ENCODE measurements around the gene MIDN. TPM values are rescaled to one million over a fixed set of nuclear protein-coding genes. Genes with fewer than 3 reads are reported as not detected.

The MIDN gene
- total and polyA plus RNA-seq, 3 experiments from 2014 or later, result 14.6 to 45.3 (median 39.8) TPM

- H3K9me3 ChIP-seq (ENCODE audit: low read length), result no peaks in the 10 kb centered on the region
- H3K4me3 ChIP-seq (ENCODE audit: low read length), result no peak overlapping the region
- Mint-ChIP-seq H3K4me3 (peak overlapping the region in 1 of 7 donors; percentile 68), H3K27ac (peak overlapping the region in 4 of 8 donors; percentile 35 to 70 (median 44)), H3K27me3 (peaks cover 0 to 1% of the 10 kb centered on the region in 2 donors), H3K9me3 (no peaks in the 10 kb centered on the region), H3K4me1 (peaks cover 0 to 4% (median 0%) of the 10 kb centered on the region in 3 donors), H3K36me3 (no peaks in the 10 kb centered on the region)
- H3K27me3 ChIP-seq (ENCODE audit: insufficient read depth, low read length, poor library complexity, severe bottlenecking), result no peaks in the 10 kb centered on the region
- H3K36me3 ChIP-seq (ENCODE audit: insufficient read depth, low read length), result no peaks in the 10 kb centered on the region
- ChIA-PET CTCF (interaction anchor here (0.9 to 1.2 kb wide), 2 partner anchors 34 to 119 kb away, joined by 3 to 4 read pairs; no protein-coding TSS in a partner anchor), POLR2A (interaction anchor here (1.0 kb wide), 1 partner anchor 36 kb away, joined by 3 read pairs; the partner anchor contains the start of gene CIRBP)
- H3K4me1 ChIP-seq (ENCODE audit: insufficient read depth, low read length), result no peaks in the 10 kb centered on the region
- no peak for DNase-seq
- H3K27ac ChIP-seq (ENCODE audit: low read depth, low read length), result no peak overlapping the region
Measured at GRCh38 chr19:1232652-1233072, 15.7 kb upstream of the MIDN start.

- Histone ChIP-seq H3K27me3 (ENCODE audit: insufficient read depth, low read length, poor library complexity, severe bottlenecking) (no peaks in the 10 kb centered on the region), H3K27ac (ENCODE audit: low read depth, low read length) (no peak overlapping the region), H3K9me3 (ENCODE audit: low read length) (no peaks in the 10 kb centered on the region), H3K36me3 (ENCODE audit: insufficient read depth, low read length) (no peaks in the 10 kb centered on the region), H3K4me3 (ENCODE audit: low read length) (no peak overlapping the region), H3K4me1 (ENCODE audit: insufficient read depth, low read length) (peaks cover 1% of the 10 kb centered on the region)
- no peak overlapping the region for H3K27ac Mint-ChIP-seq
- H3K4me1 Mint-ChIP-seq, result peaks cover 0 to 5% (median under 1%) of the 10 kb centered on the region in 3 donors
- H3K9me3 Mint-ChIP-seq, result no peaks in the 10 kb centered on the region
- H3K36me3 Mint-ChIP-seq, result no peaks in the 10 kb centered on the region
- POLR2A ChIA-PET, result no interaction called here
- DNase-seq, result peak in 1 of 5 donors; percentile 47
- peaks cover under 1 to 2% of the 10 kb centered on the region in 2 donors for H3K27me3 Mint-ChIP-seq
- CTCF ChIA-PET, result interaction anchor here (0.9 kb wide), 1 partner anchor 33 kb away, joined by 3 read pairs; no protein-coding TSS in a partner anchor
- no peak overlapping the region for H3K4me3 Mint-ChIP-seq
Measured at GRCh38 chr19:1233115-1233667, 15.2 kb upstream of the MIDN start.

GRCh38 chr19:1234051-1234954 is 14.1 kb upstream of the MIDN start:
- Histone ChIP-seq H3K9me3 (ENCODE audit: low read length) (no peaks in the 10 kb centered on the region), H3K27me3 (ENCODE audit: insufficient read depth, low read length, poor library complexity, severe bottlenecking) (no peaks in the 10 kb centered on the region), H3K4me1 (ENCODE audit: insufficient read depth, low read length) (peaks cover 7% of the 10 kb centered on the region), H3K4me3 (ENCODE audit: low read length) (no peak overlapping the region), H3K36me3 (ENCODE audit: insufficient read depth, low read length) (no peaks in the 10 kb centered on the region), H3K27ac (ENCODE audit: low read depth, low read length) (no peak overlapping the region)
- CTCF ChIA-PET, result no interaction called here
- no peak overlapping the region for H3K4me3 Mint-ChIP-seq
- H3K36me3 Mint-ChIP-seq, result no peaks in the 10 kb centered on the region
- H3K27ac Mint-ChIP-seq, result peak overlapping the region in 1 of 8 donors; percentile 81
- no peak for DNase-seq
- H3K27me3 Mint-ChIP-seq, result peaks cover 6 to 8% of the 10 kb centered on the region in 2 donors
- H3K4me1 Mint-ChIP-seq, result peaks cover 7 to 16% (median 9%) of the 10 kb centered on the region in 3 donors
- H3K9me3 Mint-ChIP-seq, result no peaks in the 10 kb centered on the region
- POLR2A ChIA-PET, result no interaction called here

GRCh38 chr19:1234955-1235380 is 13.4 kb upstream of the MIDN start:
- Histone ChIP-seq H3K27ac (ENCODE audit: low read depth, low read length) (no peak overlapping the region), H3K27me3 (ENCODE audit: insufficient read depth, low read length, poor library complexity, severe bottlenecking) (no peaks in the 10 kb centered on the region), H3K4me1 (ENCODE audit: insufficient read depth, low read length) (peaks cover 11% of the 10 kb centered on the region), H3K36me3 (ENCODE audit: insufficient read depth, low read length) (no peaks in the 10 kb centered on the region), H3K4me3 (ENCODE audit: low read length) (no peak overlapping the region), H3K9me3 (ENCODE audit: low read length) (no peaks in the 10 kb centered on the region)
- CTCF ChIA-PET, result no interaction called here
- Mint-ChIP-seq H3K9me3 (no peaks in the 10 kb centered on the region), H3K4me3 (peak overlapping the region in 1 of 7 donors; percentile 24), H3K27ac (peak overlapping the region in 1 of 8 donors; percentile 81), H3K4me1 (peaks cover 7 to 22% (median 9%) of the 10 kb centered on the region in 3 donors), H3K36me3 (no peaks in the 10 kb centered on the region), H3K27me3 (peaks cover 6 to 8% of the 10 kb centered on the region in 2 donors)
- POLR2A ChIA-PET, result no interaction called here
- no peak for DNase-seq

GRCh38 chr19:1235625-1236538 is 12.5 kb upstream of the MIDN start:
- Mint-ChIP-seq H3K4me3 (peak overlapping the region in 1 of 7 donors; percentile 32), H3K27ac (no peak overlapping the region), H3K4me1 (peaks cover 9 to 25% (median 11%) of the 10 kb centered on the region in 3 donors), H3K36me3 (no peaks in the 10 kb centered on the region), H3K9me3 (no peaks in the 10 kb centered on the region), H3K27me3 (peaks cover 6 to 8% of the 10 kb centered on the region in 2 donors)
- peaks cover 17% of the 10 kb centered on the region for H3K4me1 ChIP-seq (ENCODE audit: insufficient read depth, low read length)
- no peaks in the 10 kb centered on the region for H3K9me3 ChIP-seq (ENCODE audit: low read length)
- DNase-seq, result no peak
- no peaks in the 10 kb centered on the region for H3K36me3 ChIP-seq (ENCODE audit: insufficient read depth, low read length)
- ChIA-PET CTCF (no interaction called here), POLR2A (no interaction called here)
- H3K4me3 ChIP-seq (ENCODE audit: low read length), result no peak overlapping the region
- H3K27ac ChIP-seq (ENCODE audit: low read depth, low read length), result no peak overlapping the region
- H3K27me3 ChIP-seq (ENCODE audit: insufficient read depth, low read length, poor library complexity, severe bottlenecking), result no peaks in the 10 kb centered on the region

- no peaks in the 10 kb centered on the region for H3K9me3 ChIP-seq (ENCODE audit: low read length)
- POLR2A ChIA-PET, result no interaction called here
- H3K27me3 ChIP-seq (ENCODE audit: insufficient read depth, low read length, poor library complexity, severe bottlenecking), result no peaks in the 10 kb centered on the region
- Mint-ChIP-seq H3K27me3 (peaks cover 6 to 8% of the 10 kb centered on the region in 2 donors), H3K27ac (no peak overlapping the region), H3K36me3 (peaks cover 0 to 2% (median 0%) of the 10 kb centered on the region in 3 donors), H3K4me3 (no peak overlapping the region), H3K4me1 (peaks cover 15 to 32% (median 16%) of the 10 kb centered on the region in 3 donors), H3K9me3 (no peaks in the 10 kb centered on the region)
- H3K4me1 ChIP-seq (ENCODE audit: insufficient read depth, low read length), result peaks cover 23% of the 10 kb centered on the region
- DNase-seq, result no peak
- H3K36me3 ChIP-seq (ENCODE audit: insufficient read depth, low read length), result no peaks in the 10 kb centered on the region
- H3K4me3 ChIP-seq (ENCODE audit: low read length), result no peak overlapping the region
- no peak overlapping the region for H3K27ac ChIP-seq (ENCODE audit: low read depth, low read length)
- CTCF ChIA-PET, result no interaction called here
Measured at GRCh38 chr19:1236576-1236975, 11.8 kb upstream of the MIDN start.

GRCh38 chr19:1237027-1237659 is 11.2 kb upstream of the MIDN start:
- POLR2A ChIA-PET, result no interaction called here
- peaks cover 24% of the 10 kb centered on the region for H3K4me1 ChIP-seq (ENCODE audit: insufficient read depth, low read length)

More at GRCh38 chr19:1237027-1237659, 11.2 kb upstream of the MIDN start:
- Mint-ChIP-seq H3K27ac (no peak overlapping the region), H3K4me3 (peak overlapping the region in 2 of 7 donors; percentile 34 to 59), H3K36me3 (peaks cover 0 to 3% (median 0%) of the 10 kb centered on the region in 3 donors), H3K9me3 (no peaks in the 10 kb centered on the region), H3K27me3 (peaks cover 6 to 8% of the 10 kb centered on the region in 2 donors), H3K4me1 (peaks cover 16 to 35% (median 18%) of the 10 kb centered on the region in 3 donors)
- H3K9me3 ChIP-seq (ENCODE audit: low read length), result no peaks in the 10 kb centered on the region
- no peak for DNase-seq
- H3K27ac ChIP-seq (ENCODE audit: low read depth, low read length), result no peak overlapping the region
- no peak overlapping the region for H3K4me3 ChIP-seq (ENCODE audit: low read length)
- CTCF ChIA-PET, result no interaction called here
- no peaks in the 10 kb centered on the region for H3K36me3 ChIP-seq (ENCODE audit: insufficient read depth, low read length)
- H3K27me3 ChIP-seq (ENCODE audit: insufficient read depth, low read length, poor library complexity, severe bottlenecking), result no peaks in the 10 kb centered on the region

Data from CD8-positive, alpha-beta memory T cell (primary cell).